B cell (primary cell): ENCODE measurements around the gene ATP10A. TPM values are rescaled to one million over a fixed set of nuclear protein-coding genes. Genes with fewer than 3 reads are reported as not detected.

ENCODE experiments used
- ATAC-seq: fragments of 200-7000 bp; cut with Tn5 transposase; one replicate; pipeline ENCODE4 v1.10.0; 2021; ENCODE audit warnings: low read depth, mild to moderate bottlenecking, moderate number of reproducible peaks, moderate library complexity
- CTCF ChIA-PET: fragments of 350-600 bp; sonication (Branson Sonifier 250); formaldehyde crosslinking; loops from one replicate; lab custom pipeline; 2021; ENCODE audit warnings: antibody characterized with exemption, inconsistent platforms; lab: Charles Lee
- POLR2A ChIA-PET: fragments of 350-600 bp; sonication (Branson Sonifier 250); formaldehyde crosslinking; loops from one replicate; lab custom pipeline; 2021; ENCODE audit warnings: antibody characterized with exemption; lab: Charles Lee
- DNase-seq: peaks from one replicate; pipeline ENCODE4 v3.0.0; 2013
- H2AFZ ChIP-seq: 2 replicates; pipeline ENCODE4 v1.6.1; 2012; ENCODE audit warnings: mild to moderate bottlenecking, low read depth, low read length; ENCODE audit not compliant: insufficient read depth, poor library complexity, severe bottlenecking
- H3K27ac ChIP-seq, 2 donors: 1 replicate in 1 of 2; 2 replicates in 1 of 2; pipeline ENCODE4 v1.5.1; 2012 to 2013; ENCODE audit warnings: low read length in 2 of 2, mild to moderate bottlenecking in 2 of 2, moderate library complexity in 1 of 2
- H3K27me3 ChIP-seq, 4 experiments: fragments of 200-600 bp in 1 of 4; sonication (generic) in 1 of 4; replicated peaks in 1 of 4; 1 replicate in 2 of 4; 2 replicates in 2 of 4; pipeline versions ENCODE4 v1.6.1 to v1.7.0; 2013 to 2016; ENCODE audit warnings: low read length in 3 of 4, mild to moderate bottlenecking in 2 of 4, mixed read lengths in 1 of 4, moderate library complexity in 1 of 4; ENCODE audit not compliant: insufficient read depth in 4 of 4, control insufficient read depth in 3 of 4; ENCODE audit errors: control extremely low read depth in 1 of 4
- H3K36me3 ChIP-seq, 2 experiments: replicated peaks in 1 of 2; 1 replicate in 1 of 2; 2 replicates in 1 of 2; pipeline versions ENCODE4 v1.6.1 to v1.7.1; 2013; ENCODE audit warnings: low read length in 1 of 2; ENCODE audit not compliant: insufficient read depth in 2 of 2, control insufficient read depth in 1 of 2; ENCODE audit errors: control extremely low read depth in 1 of 2, extremely low read depth in 1 of 2
- H3K4me1 ChIP-seq, 2 donors: fragments of 200-600 bp in 1 of 2; sonication (generic) in 1 of 2; 1 replicate in 1 of 2; 2 replicates in 1 of 2; pipeline versions ENCODE4 v1.5.1 to v1.6.1; 2013 to 2017; ENCODE audit warnings: low read length in 2 of 2; ENCODE audit not compliant: control insufficient read depth in 2 of 2, insufficient read depth in 2 of 2
- H3K4me2 ChIP-seq: replicated peaks from 2 replicates; pipeline ENCODE3; 2012; ENCODE audit warnings: mild to moderate bottlenecking, low read depth, low read length; ENCODE audit not compliant: poor library complexity, severe bottlenecking
- H3K4me3 ChIP-seq, 5 experiments: fragments of 200-600 bp in 1 of 5; sonication (generic) in 1 of 5; 1 replicate in 3 of 5; 2 replicates in 2 of 5; pipeline versions ENCODE4 v1.5.1 to v1.7.0; 2011 to 2016; ENCODE audit warnings: low read length in 4 of 5, mild to moderate bottlenecking in 4 of 5, low read depth in 2 of 5, control low read depth in 1 of 5, moderate library complexity in 1 of 5; ENCODE audit not compliant: insufficient read depth in 1 of 5; ENCODE audit errors: control extremely low read depth in 1 of 5, extremely low read depth in 1 of 5
- H3K79me2 ChIP-seq: fragments of 200-600 bp; sonication (generic); one replicate; pipeline ENCODE4 v1.6.0; 2016; ENCODE audit warnings: low read length; ENCODE audit not compliant: control insufficient read depth, insufficient read depth
- H3K9ac ChIP-seq: fragments of 200-600 bp; sonication (generic); 2 replicates; pipeline ENCODE4 v1.6.1; 2017; ENCODE audit warnings: mild to moderate bottlenecking, low read length, moderate library complexity
- H3K9me3 ChIP-seq, 3 donors: one replicate each; pipeline versions ENCODE4 v1.6.1 to v1.7.1; 2013; ENCODE audit warnings: low read length in 2 of 3; ENCODE audit not compliant: control insufficient read depth in 2 of 3, insufficient read depth in 1 of 3; ENCODE audit errors: control extremely low read depth in 1 of 3
- H4K20me1 ChIP-seq: 2 replicates; pipeline ENCODE4 v1.6.0; 2012; ENCODE audit warnings: mild to moderate bottlenecking, low read length; ENCODE audit not compliant: insufficient read depth, control insufficient read depth, poor library complexity, severe bottlenecking
- H3K27ac Mint-ChIP-seq: one replicate; pipeline ENCODE4 v1.8.0; 2021; ENCODE audit warnings: mixed read lengths
- H3K27me3 Mint-ChIP-seq: one replicate; pipeline ENCODE4 v1.8.0; 2021; ENCODE audit warnings: mixed read lengths
- H3K4me1 Mint-ChIP-seq: one replicate; pipeline ENCODE4 v1.8.0; 2021; ENCODE audit warnings: mixed read lengths
- H3K4me3 Mint-ChIP-seq: one replicate; pipeline ENCODE4 v1.8.0; 2021; ENCODE audit warnings: mixed read lengths
- H3K9me3 Mint-ChIP-seq: one replicate; pipeline ENCODE4 v1.8.0; 2022; ENCODE audit warnings: mixed read lengths; ENCODE audit not compliant: insufficient read depth
- CTCF ChIP-seq: fragments of 200-600 bp; IDR thresholded peaks from one replicate; pipeline ENCODE4 v1.8.0; 2022; ENCODE audit warnings: antibody characterized with exemption, mild to moderate bottlenecking
- EZH2 ChIP-seq: IDR thresholded peaks from 2 replicates; pipeline ENCODE4 v1.6.1; 2012; ENCODE audit warnings: borderline replicate concordance, low read depth, mild to moderate bottlenecking, moderate library complexity, low read length; ENCODE audit not compliant: insufficient read depth, poor library complexity, severe bottlenecking
- WGBS: methylation state at CpG from one replicate; pipeline ENCODE4 v1.1.5; 2013; ENCODE audit warnings: missing lambda C conversion rate; ENCODE audit not compliant: insufficient coverage; 5-methylcytosine and 5-hydroxymethylcytosine counted together
- intact Hi-C: fragments of 100-400 bp; cut with micrococcal nuclease; formaldehyde crosslinking; loops from one replicate; pipeline ENCODE4 v1.10.0; 2022
- polyA plus RNA-seq: library from polyadenylated mRNA; depleted of rRNA; stranded (reverse); fragments of >200 nt; gene quantifications from 2 replicates; pipeline ENCODE4 v1.2.3, GENCODE V29; 2012
- total RNA-seq, 2 donors: library from RNA; stranded (reverse); fragments of 120-200 nt in 1 of 2; gene quantifications; 1 replicate in 1 of 2; 2 replicates in 1 of 2; pipeline versions ENCODE4 v1.2.3 to v1.2.4, GENCODE V29; 2013 to 2022

ATP10A gene
- total and polyA plus RNA-seq, 2 donors (not counting 1 experiment from before 2014, with no cell fraction given) = 0.21 to 0.22 TPM

GRCh38 chr15:25727116-25727515 is 136.0 kb downstream of the ATP10A start:
- H3K4me1 ChIP-seq = no peaks in the 10 kb centered on the region
- H3K9me3 ChIP-seq = no peaks in the 10 kb centered on the region
- CTCF ChIA-PET = no interaction called here
- TF ChIP-seq EZH2 = no peak
- no peaks in the 10 kb centered on the region for H3K9me3 Mint-ChIP-seq
- H3K4me2 ChIP-seq = no peak overlapping the region
- no peak overlapping the region for H3K27ac ChIP-seq
- no peak overlapping the region for H3K9ac ChIP-seq
- intact Hi-C loops = no loop called here
- H2AFZ ChIP-seq = no peak overlapping the region
- peaks cover 8% of the 10 kb centered on the region for H3K27me3 Mint-ChIP-seq
- H3K27ac Mint-ChIP-seq = no peak overlapping the region
- H3K4me3 Mint-ChIP-seq = no peak overlapping the region
- H3K79me2 ChIP-seq = no peaks in the 10 kb centered on the region
- no peaks in the 10 kb centered on the region for H3K36me3 ChIP-seq
- no peaks in the 10 kb centered on the region for H3K4me1 Mint-ChIP-seq
- DNase-seq (no peak), ATAC-seq (no peak)
- no peaks in the 10 kb centered on the region for H4K20me1 ChIP-seq
- no peaks in the 10 kb centered on the region for H3K27me3 ChIP-seq
- no peak overlapping the region for H3K4me3 ChIP-seq
- POLR2A ChIA-PET = no interaction called here
- 96% methylated on average over 15 of the region's 15 CpGs for WGBS

- no peak for TF ChIP-seq EZH2
- no peak for TF ChIP-seq CTCF
- Mint-ChIP-seq H3K9me3 (no peaks in the 10 kb centered on the region), H3K27ac (no peak overlapping the region), H3K4me1 (no peaks in the 10 kb centered on the region), H3K27me3 (peaks cover 13% of the 10 kb centered on the region), H3K4me3 (no peak overlapping the region)
- CTCF ChIA-PET = no interaction called here
- Histone ChIP-seq H3K27ac (no peak overlapping the region), H4K20me1 (no peaks in the 10 kb centered on the region), H3K9me3 (no peaks in the 10 kb centered on the region), H2AFZ (no peak overlapping the region), H3K4me1 (no peaks in the 10 kb centered on the region), H3K27me3 (no peaks in the 10 kb centered on the region), H3K4me2 (no peak overlapping the region), H3K79me2 (no peaks in the 10 kb centered on the region), H3K36me3 (no peaks in the 10 kb centered on the region), H3K4me3 (no peak overlapping the region), H3K9ac (no peak overlapping the region)
- 92% methylated on average over 13 of the region's 14 CpGs for WGBS
- intact Hi-C loops = no loop called here
- POLR2A ChIA-PET = interaction anchor here (0.7 kb wide), 1 partner anchor 10 kb away, joined by 5 read pairs; no protein-coding TSS in a partner anchor
- DNase-seq (no peak), ATAC-seq (no peak)
Measured at GRCh38 chr15:25725758-25726157, 137.4 kb downstream of the ATP10A start.
